GM12873 (cell line): Measurements from ENCODE around the gene DTNB.

ENCODE experiments used
- CTCF ChIP-seq: IDR thresholded peaks from 2 replicates; pipeline ENCODE4 v1.5.1; 2012; ENCODE audit warnings: low read depth, mild to moderate bottlenecking, moderate library complexity, low read length, control low read depth; ENCODE audit not compliant: insufficient read depth; ENCODE audit errors: missing control alignments

The DTNB gene

GRCh38 chr2:25491966-25492532 is 181.3 kb downstream of the DTNB start:
- no peak for TF ChIP-seq CTCF

GRCh38 chr2:25491003-25491696 is 182.2 kb downstream of the DTNB start:
- TF ChIP-seq CTCF, result no peak

GRCh38 chr2:25490217-25490616 is 183.2 kb downstream of the DTNB start:
- no peak for TF ChIP-seq CTCF

- TF ChIP-seq CTCF, result no peak
Measured at GRCh38 chr2:25489631-25490030, 183.7 kb downstream of the DTNB start.

- TF ChIP-seq CTCF, result no peak
Measured at GRCh38 chr2:25483607-25484266, 189.6 kb downstream of the DTNB start.

GRCh38 chr2:25482341-25482740 is 191.0 kb downstream of the DTNB start:
- TF ChIP-seq CTCF, result no peak
